H9 (cell line): ENCODE data around the gene MYO5C. TPM values are rescaled to one million over a fixed set of nuclear protein-coding genes. Genes with fewer than 3 reads are reported as not detected.

Experiments
- DNase-seq: peaks from one replicate; pipeline ENCODE4 v3.0.0-alpha.2; 2017
- H2AFZ ChIP-seq: one replicate; pipeline ENCODE4 v1.6.1; 2013; ENCODE audit warnings: mild to moderate bottlenecking, low read length, control low read depth, moderate library complexity
- H2AK5ac ChIP-seq: 2 replicates; pipeline ENCODE4 v1.6.1; 2013; ENCODE audit warnings: low read length, control low read depth, mixed read lengths; ENCODE audit not compliant: insufficient read length
- H2BK120ac ChIP-seq: one replicate; pipeline ENCODE4 v1.6.1; 2013; ENCODE audit warnings: low read depth, mild to moderate bottlenecking, low read length, control low read depth, inconsistent platforms; ENCODE audit not compliant: poor library complexity, severe bottlenecking
- H2BK12ac ChIP-seq: 2 replicates; pipeline ENCODE4 v1.6.1; 2013; ENCODE audit warnings: low read length, control low read depth, mixed read lengths, low read depth; ENCODE audit not compliant: insufficient read length
- H2BK15ac ChIP-seq: 2 replicates; pipeline ENCODE4 v1.6.1; 2013; ENCODE audit warnings: low read depth, low read length, control low read depth
- H2BK20ac ChIP-seq: one replicate; pipeline ENCODE4 v1.6.1; 2013; ENCODE audit warnings: low read depth, mild to moderate bottlenecking, low read length, control low read depth, inconsistent platforms; ENCODE audit not compliant: poor library complexity, severe bottlenecking
- H2BK5ac ChIP-seq: 2 replicates; pipeline ENCODE4 v1.6.1; 2013; ENCODE audit warnings: low read length, control low read depth, mixed read lengths; ENCODE audit not compliant: insufficient read length
- H3K14ac ChIP-seq: 2 replicates; pipeline ENCODE4 v1.6.1; 2013; ENCODE audit warnings: low read length, control low read depth; ENCODE audit not compliant: insufficient read depth
- H3K18ac ChIP-seq: 2 replicates; pipeline ENCODE4 v1.6.1; 2013; ENCODE audit warnings: low read depth, mild to moderate bottlenecking, mixed read lengths, low read length, control low read depth; ENCODE audit not compliant: insufficient read length
- H3K23ac ChIP-seq: 2 replicates; pipeline ENCODE4 v1.6.1; 2013; ENCODE audit warnings: low read length, control low read depth, mixed read lengths, low read depth; ENCODE audit not compliant: insufficient read length
- H3K23me2 ChIP-seq: 2 replicates; pipeline ENCODE4 v1.6.1; 2013; ENCODE audit warnings: low read depth, mild to moderate bottlenecking, mixed read lengths, low read length, control low read depth; ENCODE audit not compliant: insufficient read length, poor library complexity, severe bottlenecking
- H3K27ac ChIP-seq: 2 replicates; pipeline ENCODE4 v1.5.1; 2013; ENCODE audit warnings: low read length, control low read depth, mixed read lengths, low read depth; ENCODE audit not compliant: insufficient read length
- H3K27me3 ChIP-seq: 2 replicates; pipeline ENCODE4 v1.6.1; 2013; ENCODE audit warnings: low read length, control low read depth, inconsistent platforms; ENCODE audit not compliant: insufficient read depth
- H3K4ac ChIP-seq: 2 replicates; pipeline ENCODE4 v1.6.1; 2013; ENCODE audit warnings: low read depth, mild to moderate bottlenecking, control low read depth, inconsistent platforms, low read length, moderate library complexity
- H3K4me1 ChIP-seq: 2 replicates; pipeline ENCODE4 v1.6.1; 2013; ENCODE audit warnings: low read length, control low read depth, inconsistent platforms; ENCODE audit not compliant: insufficient read depth
- H3K4me2 ChIP-seq: 2 replicates; pipeline ENCODE4 v1.6.1; 2013; ENCODE audit warnings: low read length, control low read depth, mixed read lengths; ENCODE audit not compliant: insufficient read length, insufficient read depth
- H3K56ac ChIP-seq: 2 replicates; pipeline ENCODE4 v1.6.1; 2013; ENCODE audit warnings: low read depth, mild to moderate bottlenecking, mixed read lengths, low read length, control low read depth; ENCODE audit not compliant: insufficient read length
- H3K79me1 ChIP-seq: 2 replicates; pipeline ENCODE4 v1.6.1; 2013; ENCODE audit warnings: low read depth, mild to moderate bottlenecking, moderate library complexity, low read length, control low read depth, inconsistent platforms; ENCODE audit not compliant: insufficient read depth, poor library complexity, severe bottlenecking
- H3K79me2 ChIP-seq: 2 replicates; pipeline ENCODE4 v1.6.1; 2013; ENCODE audit warnings: low read length, control low read depth, inconsistent platforms; ENCODE audit not compliant: insufficient read depth
- H3K9ac ChIP-seq: 2 replicates; pipeline ENCODE4 v1.6.1; 2013; ENCODE audit warnings: low read length, control low read depth, mixed read lengths; ENCODE audit not compliant: insufficient read length; ENCODE audit errors: extremely low read depth
- H3K9me3 ChIP-seq: one replicate; pipeline ENCODE4 v1.6.1; 2013; ENCODE audit warnings: low read depth, low read length, inconsistent platforms; ENCODE audit not compliant: control insufficient read depth
- H3T11ph ChIP-seq: one replicate; pipeline ENCODE4 v1.6.1; 2013; ENCODE audit warnings: mild to moderate bottlenecking, low read length, control low read depth, inconsistent platforms
- H4K20me1 ChIP-seq: one replicate; pipeline ENCODE4 v1.6.1; 2013; ENCODE audit not compliant: control insufficient read depth, insufficient read length, insufficient read depth
- H4K5ac ChIP-seq: 2 replicates; pipeline ENCODE4 v1.6.1; 2013; ENCODE audit warnings: low read depth, mild to moderate bottlenecking, mixed read lengths, low read length, control low read depth; ENCODE audit not compliant: insufficient read length
- H4K8ac ChIP-seq: replicated peaks from 2 replicates; pipeline ENCODE4 v1.6.1; 2013; ENCODE audit warnings: low read length, control low read depth, mixed read lengths, low read depth; ENCODE audit not compliant: insufficient read length
- H4K91ac ChIP-seq: 2 replicates; pipeline ENCODE4 v1.6.1; 2013; ENCODE audit warnings: low read depth, mild to moderate bottlenecking, moderate library complexity, mixed read lengths, low read length, control low read depth; ENCODE audit not compliant: insufficient read length
- H3K27ac Mint-ChIP-seq, 3 experiments: 2 replicates in 2 of 3; 3 replicates in 1 of 3; pipeline ENCODE4 v1.8.0; 2020 to 2021; ENCODE audit warnings: mixed read lengths in 3 of 3, mild to moderate bottlenecking in 1 of 3, moderate library complexity in 1 of 3
- H3K27me3 Mint-ChIP-seq: 2 replicates; pipeline ENCODE4 v1.8.0; 2021; ENCODE audit warnings: low read depth, mild to moderate bottlenecking, moderate library complexity, mixed read lengths
- H3K36me3 Mint-ChIP-seq, 3 experiments: 2 replicates in 2 of 3; 3 replicates in 1 of 3; pipeline ENCODE4 v1.8.0; 2020 to 2021; ENCODE audit warnings: low read depth in 3 of 3, mixed read lengths in 3 of 3; ENCODE audit not compliant: insufficient read depth in 1 of 3
- H3K4me1 Mint-ChIP-seq, 2 experiments: 2 replicates each; pipeline ENCODE4 v1.8.0; 2020; ENCODE audit warnings: mixed read lengths in 2 of 2
- H3K4me3 Mint-ChIP-seq, 2 experiments: 2 replicates in 1 of 2; 3 replicates in 1 of 2; pipeline ENCODE4 v1.8.0; 2020 to 2021; ENCODE audit warnings: mild to moderate bottlenecking in 2 of 2, mixed read lengths in 2 of 2, moderate library complexity in 1 of 2
- H3K9me3 Mint-ChIP-seq, 2 experiments: 2 replicates in 1 of 2; 3 replicates in 1 of 2; pipeline ENCODE4 v1.8.0; 2020; ENCODE audit warnings: mild to moderate bottlenecking in 2 of 2, mixed read lengths in 2 of 2, moderate library complexity in 1 of 2
- WGBS: extraction: QIAGEN DNeasy Blood & Tissue Kit; methylation state at CpG from one replicate; pipeline ENCODE4 v1.1.7; 2013; ENCODE audit warnings: missing lambda C conversion rate, low lambda C conversion rate, mixed read lengths; ENCODE audit not compliant: insufficient read length; ENCODE audit errors: extremely low coverage; 5-methylcytosine and 5-hydroxymethylcytosine counted together
- total RNA-seq: library from RNA; stranded (reverse); gene quantifications from 2 replicates; pipeline ENCODE4 v1.2.1, GENCODE V29; 2021
- TF ChIP-seq, protein P1 (sequence below): fragments of 200-600 bp; sonication (generic); conservative IDR thresholded peaks from 3 replicates; pipeline ENCODE4 v1.8.0; 2021; ENCODE audit warnings: antibody characterized with exemption, mild to moderate bottlenecking

Gene MYO5C
- total RNA-seq, 1 experiment from 2014 or later: 22.2 TPM

DNA sequence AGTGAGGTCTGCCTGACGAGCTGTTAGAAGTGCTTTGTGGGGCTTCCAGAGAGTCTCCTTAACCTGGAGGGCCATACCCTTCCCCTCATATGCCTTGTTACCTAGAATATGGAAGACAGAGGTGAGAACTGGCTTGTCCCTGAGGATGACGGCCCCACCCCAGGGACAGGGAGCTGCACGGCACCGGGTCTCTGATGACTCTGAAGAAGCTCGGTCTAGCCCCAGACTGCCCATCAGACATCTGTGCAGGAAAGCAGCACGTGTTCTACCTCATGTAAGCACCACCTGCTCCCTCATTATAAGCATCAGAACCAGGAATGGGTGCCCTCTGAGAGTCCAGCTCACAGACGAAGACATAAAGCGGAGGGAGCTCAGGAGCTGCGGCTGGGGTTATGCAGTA, 18.0 kb downstream of the MYO5C start:
- Mint-ChIP-seq H3K4me1 (no peaks in the 10 kb centered on the region), H3K27me3 (no peaks in the 10 kb centered on the region), H3K36me3 (peaks cover 28 to 74% (median 63%) of the 10 kb centered on the region in 3 experiments; a peak in 6 of 7 replicates), H3K27ac (no peak overlapping the region), H3K4me3 (no peak overlapping the region), H3K9me3 (no peaks in the 10 kb centered on the region; a peak in 1 of 5 replicates)
- Histone ChIP-seq H4K91ac (no peak overlapping the region), H3K9me3 (no peaks in the 10 kb centered on the region), H3T11ph (no peak overlapping the region), H3K23me2 (no peaks in the 10 kb centered on the region), H2BK120ac (no peak overlapping the region), H3K27me3 (no peaks in the 10 kb centered on the region), H3K4me1 (no peaks in the 10 kb centered on the region), H3K79me1 (no peaks in the 10 kb centered on the region), H3K27ac (no peak overlapping the region), H2BK20ac (no peak overlapping the region), H3K9ac (no peak overlapping the region), H4K5ac (no peak overlapping the region), H2AK5ac (no peak overlapping the region), H2BK15ac (no peak overlapping the region), H3K14ac (no peak overlapping the region), H3K23ac (no peak overlapping the region), H2BK5ac (no peak overlapping the region), H3K4ac (no peak overlapping the region), H3K56ac (no peak overlapping the region), H4K8ac (no peak overlapping the region), H2BK12ac (no peak overlapping the region), H3K4me2 (no peak overlapping the region), H3K79me2 (no peaks in the 10 kb centered on the region), H4K20me1 (peaks cover 2% of the 10 kb centered on the region), H3K18ac (no peak overlapping the region), H2AFZ (no peak overlapping the region)
- no CpG with 5 or more reads among the region's 9 CpGs for WGBS
- DNase-seq: no peak
- TF ChIP-seq, protein P1, sequence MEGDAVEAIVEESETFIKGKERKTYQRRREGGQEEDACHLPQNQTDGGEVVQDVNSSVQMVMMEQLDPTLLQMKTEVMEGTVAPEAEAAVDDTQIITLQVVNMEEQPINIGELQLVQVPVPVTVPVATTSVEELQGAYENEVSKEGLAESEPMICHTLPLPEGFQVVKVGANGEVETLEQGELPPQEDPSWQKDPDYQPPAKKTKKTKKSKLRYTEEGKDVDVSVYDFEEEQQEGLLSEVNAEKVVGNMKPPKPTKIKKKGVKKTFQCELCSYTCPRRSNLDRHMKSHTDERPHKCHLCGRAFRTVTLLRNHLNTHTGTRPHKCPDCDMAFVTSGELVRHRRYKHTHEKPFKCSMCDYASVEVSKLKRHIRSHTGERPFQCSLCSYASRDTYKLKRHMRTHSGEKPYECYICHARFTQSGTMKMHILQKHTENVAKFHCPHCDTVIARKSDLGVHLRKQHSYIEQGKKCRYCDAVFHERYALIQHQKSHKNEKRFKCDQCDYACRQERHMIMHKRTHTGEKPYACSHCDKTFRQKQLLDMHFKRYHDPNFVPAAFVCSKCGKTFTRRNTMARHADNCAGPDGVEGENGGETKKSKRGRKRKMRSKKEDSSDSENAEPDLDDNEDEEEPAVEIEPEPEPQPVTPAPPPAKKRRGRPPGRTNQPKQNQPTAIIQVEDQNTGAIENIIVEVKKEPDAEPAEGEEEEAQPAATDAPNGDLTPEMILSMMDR: no peak
